ENCODE results near the gene RC3H2. TPM values are rescaled to one million over a fixed set of nuclear protein-coding genes. Genes with fewer than 3 reads are reported as not detected.

The RC3H2 gene
- polyA plus RNA-seq (ENCODE audit: insufficient read length), result 32.2 TPM

GRCh38 chr9:122904823-122905710 is at the start of gene RC3H2:
Gene RC3H2, minus strand, starts transcription at chr9:122905359. Its CDS starts 7,850 bp downstream, at chr9:122897509.
- DNase-seq, result peak; percentile 99

DNA sequence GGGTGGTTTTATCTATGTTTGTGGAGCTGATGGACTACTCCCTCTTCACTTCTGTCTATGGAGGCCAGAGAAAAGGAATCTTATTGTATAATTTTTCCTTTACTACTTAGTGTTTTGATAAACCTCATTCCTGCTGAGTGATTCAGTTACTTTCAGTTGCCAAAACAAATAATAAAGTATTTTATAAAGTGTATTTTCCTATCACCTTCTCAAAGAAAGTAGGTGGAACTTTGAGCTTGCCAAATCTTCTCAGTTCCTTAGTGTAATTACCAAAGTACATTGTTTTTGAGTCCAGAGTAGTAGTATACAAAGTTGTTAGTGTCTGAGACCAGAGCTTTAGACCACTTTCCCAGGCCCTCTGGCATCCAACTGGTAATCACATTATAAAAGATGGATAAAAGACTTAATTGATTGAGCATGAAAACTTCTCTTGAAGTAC is 49.1 kb upstream of the RC3H2 start:
- no peak for DNase-seq

GRCh38 chr9:122951056-122951455 is 45.9 kb upstream of the RC3H2 start:
- no peak for DNase-seq

- no peak for DNase-seq
These were observed 45.1 kb upstream of the RC3H2 start for GRCh38 chr9:122950263-122950662.

DNA sequence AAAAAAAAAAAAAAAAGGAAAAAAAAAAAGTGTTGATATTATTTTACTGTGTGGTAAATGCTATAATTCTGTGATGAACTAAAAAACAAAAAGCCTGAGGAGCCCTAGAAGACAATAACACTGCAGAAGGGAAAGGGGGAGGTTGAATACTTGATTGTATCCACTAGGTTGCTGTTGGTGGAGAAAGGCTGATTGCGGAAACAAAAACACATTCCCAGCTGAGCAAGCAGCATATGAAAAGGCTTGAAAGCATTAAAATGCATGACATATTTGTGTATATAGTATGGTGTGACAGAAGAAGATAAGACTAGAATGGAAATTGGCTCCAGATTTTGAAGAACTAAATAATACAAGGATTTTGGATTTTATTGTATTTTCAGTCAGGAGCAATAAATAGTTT is 44.5 kb upstream of the RC3H2 start:
- DNase-seq, result no peak

DNA sequence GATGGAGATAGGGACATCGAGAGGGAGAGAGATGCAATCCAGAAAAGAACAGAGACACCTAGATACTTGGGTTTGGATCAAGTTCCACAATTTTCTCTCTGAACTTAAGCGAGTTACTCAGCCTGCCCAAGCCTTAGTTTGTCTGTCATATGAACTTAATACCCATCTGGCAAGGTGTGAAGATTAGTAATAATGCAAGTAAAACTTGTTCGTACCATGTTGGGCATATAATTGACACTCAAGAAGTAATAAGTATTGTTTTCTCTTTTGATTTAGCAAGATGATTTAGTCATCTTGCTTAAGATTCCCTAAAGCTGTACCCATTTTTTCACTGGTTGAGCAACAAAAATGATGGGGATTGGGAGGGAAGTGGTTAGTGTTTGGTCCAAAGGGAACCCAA is 43.2 kb upstream of the RC3H2 start:
- no peak for DNase-seq

GRCh38 chr9:122946461-122947005 is 41.4 kb upstream of the RC3H2 start:
- DNase-seq, result no peak

DNA sequence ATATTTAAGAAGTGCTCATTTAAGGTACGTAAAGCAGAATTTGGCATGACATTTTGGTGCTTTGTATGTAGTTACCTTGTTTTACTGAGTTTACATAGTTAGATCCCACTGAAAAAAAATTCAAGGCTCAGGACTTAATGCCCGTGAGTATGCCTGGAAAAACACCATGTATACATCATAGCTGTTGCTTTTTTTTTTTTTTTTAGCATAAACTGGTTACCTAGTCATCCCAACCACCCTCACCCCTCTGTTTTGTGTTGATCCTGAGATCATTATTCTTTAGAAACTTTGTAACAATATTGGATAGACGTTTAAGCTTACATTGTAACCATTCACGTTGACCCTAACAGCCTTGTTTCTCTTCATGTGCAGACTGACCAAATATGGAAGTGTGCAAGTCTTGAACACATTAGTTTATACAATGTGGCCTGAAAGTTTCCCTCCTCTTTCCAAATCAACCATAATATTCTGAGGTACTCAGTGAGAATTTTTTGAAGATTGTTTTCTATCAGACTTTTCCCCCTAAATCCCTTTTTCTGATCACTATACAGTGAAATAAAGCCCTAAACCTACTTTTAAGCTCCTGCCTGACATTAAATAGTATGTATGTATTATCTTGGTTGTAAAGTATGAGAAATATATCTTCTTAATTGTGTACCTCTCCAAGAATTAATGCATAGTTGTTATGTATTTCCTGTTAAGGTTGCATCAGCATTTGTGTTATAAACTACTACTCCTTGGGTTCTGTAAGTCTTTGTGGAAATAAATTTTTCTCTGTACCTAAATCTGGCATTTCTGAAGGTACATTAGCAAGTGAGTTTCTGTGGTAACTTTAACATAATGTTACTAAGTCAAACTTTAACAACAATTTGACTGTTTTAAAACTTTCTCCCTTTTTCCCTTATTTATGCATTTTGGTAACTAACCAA is 40.1 kb upstream of the RC3H2 start:
- DNase-seq, result no peak

DNA sequence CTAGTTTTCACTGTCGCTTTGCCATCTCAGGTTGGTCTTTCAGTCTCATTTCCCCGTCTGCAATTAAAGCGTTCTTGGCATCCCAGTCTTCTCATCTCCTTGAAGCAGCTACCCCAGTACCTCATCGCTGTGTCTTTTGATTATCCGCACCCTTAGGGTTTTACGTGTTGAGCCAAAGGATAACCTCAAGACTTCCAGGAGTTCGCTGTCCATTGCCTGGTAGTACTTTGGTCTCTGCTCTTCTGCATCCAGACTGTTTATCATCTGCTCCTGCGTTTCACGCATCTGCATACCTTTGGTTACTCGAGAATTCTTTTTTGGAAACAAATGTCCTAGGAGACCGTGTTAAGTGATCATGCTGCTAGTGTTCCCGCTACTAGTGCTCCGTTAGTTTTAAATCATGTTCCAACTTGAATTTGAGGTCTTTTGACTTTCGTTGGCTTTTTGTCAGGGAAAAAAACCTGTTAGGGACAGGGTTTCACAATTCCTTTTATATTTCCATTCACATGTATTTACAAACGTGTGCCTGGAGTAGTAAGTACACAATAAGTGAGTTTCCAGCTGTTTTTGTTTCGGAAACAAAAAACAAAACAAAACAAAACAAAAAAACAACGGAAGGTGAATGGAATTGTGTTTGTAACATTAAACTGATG is 36.5 kb upstream of the RC3H2 start:
- peak; percentile 24 for DNase-seq

GRCh38 chr9:122940749-122941581 is 35.8 kb upstream of the RC3H2 start, which contains the start of gene RABGAP1:
Gene RABGAP1, plus strand, starts transcription at chr9:122941020. Its CDS starts 16,040 bp downstream, at chr9:122957060.
- DNase-seq, result peak; percentile 99

GRCh38 chr9:122940454-122940748 is 35.2 kb upstream of the RC3H2 start:
- DNase-seq, result no peak

GRCh38 chr9:122939601-122940000 is 34.4 kb upstream of the RC3H2 start:
- no peak for DNase-seq

DNA sequence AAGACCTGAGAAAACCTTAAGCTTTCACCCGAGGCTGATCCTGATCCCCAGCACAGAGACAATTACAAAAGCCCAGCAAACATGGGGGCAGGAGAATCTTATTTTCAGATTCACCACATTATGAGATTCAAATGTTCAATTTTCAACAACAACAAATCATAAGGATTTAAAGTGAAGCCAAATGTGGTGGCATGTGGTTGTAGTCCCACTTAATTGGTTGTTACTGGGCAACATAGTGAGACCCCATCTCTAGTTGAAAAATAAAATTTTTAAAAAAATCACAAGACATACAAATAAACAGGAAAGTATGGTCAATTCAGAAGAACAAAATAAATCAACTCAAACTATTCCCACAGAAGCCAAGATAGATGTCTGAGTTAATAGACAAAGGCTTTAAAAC is 31.7 kb upstream of the RC3H2 start:
- no peak for DNase-seq

GRCh38 chr9:122936464-122936863 is 31.3 kb upstream of the RC3H2 start:
- no peak for DNase-seq

- DNase-seq, result peak; percentile 92
These were observed 26.3 kb upstream of the RC3H2 start, which contains the start of gene ZBTB26 for GRCh38 chr9:122931226-122932121. Gene ZBTB26, minus strand, starts transcription at chr9:122931512. Its CDS starts 11,578 bp downstream, at chr9:122919934.

DNA sequence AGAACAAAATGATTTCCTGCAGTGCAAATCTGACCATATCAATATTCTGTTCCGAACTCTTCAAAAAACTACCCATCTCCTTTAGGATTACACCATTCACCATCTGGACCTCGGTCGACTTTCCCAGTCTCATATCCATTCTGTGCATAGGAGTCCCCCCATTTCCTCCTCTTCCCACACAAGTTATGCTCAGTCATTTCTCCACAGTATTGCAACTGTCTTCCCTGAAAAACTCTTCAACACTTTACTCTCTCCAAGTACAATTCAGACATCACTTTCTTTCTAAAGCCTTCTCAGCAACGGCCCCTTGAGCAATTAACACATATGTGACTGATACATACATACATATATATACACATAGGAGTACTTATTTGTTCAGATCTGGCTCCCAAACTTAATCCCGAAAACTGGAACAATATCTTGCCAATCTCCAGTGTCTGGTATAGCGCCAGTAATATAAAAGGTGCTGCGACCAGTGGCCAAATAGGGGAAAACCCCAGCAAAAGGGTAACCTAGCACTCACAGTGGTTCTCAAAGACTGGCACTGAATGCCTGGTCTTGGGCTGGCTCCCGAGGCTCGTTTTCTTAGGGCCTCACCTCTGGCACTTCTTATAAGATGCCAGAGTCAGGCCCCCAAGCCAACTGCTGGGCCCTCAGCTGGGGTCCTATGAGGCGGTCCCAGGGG is 25.5 kb upstream of the RC3H2 start:
- peak; percentile 14 for DNase-seq

DNA sequence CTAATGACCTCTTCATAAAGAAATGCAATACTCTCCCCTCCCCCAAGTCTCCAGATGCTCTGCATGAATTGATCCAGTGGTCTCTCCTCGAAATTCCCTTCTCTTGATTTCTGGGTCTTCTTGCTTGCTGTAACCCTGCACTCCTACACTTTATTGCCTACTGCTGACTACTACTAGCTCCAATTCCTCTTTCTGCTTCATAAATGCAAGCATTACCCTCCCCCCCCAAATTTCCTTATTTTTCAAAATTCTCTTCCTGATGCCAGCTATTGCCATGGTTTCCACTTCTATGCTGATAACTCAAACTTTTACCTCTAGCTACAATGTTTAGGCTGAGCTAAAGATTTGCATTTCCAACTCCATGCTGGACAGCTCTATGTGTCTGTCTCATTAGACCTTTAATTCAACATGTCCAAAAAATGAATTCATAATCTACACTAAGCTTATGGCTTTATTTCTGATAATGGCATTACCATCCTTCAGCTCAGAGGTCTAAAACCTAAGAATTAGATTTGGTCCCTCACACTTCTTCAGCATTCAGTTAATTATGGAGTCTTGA is 24.7 kb upstream of the RC3H2 start:
- no peak for DNase-seq

DNA sequence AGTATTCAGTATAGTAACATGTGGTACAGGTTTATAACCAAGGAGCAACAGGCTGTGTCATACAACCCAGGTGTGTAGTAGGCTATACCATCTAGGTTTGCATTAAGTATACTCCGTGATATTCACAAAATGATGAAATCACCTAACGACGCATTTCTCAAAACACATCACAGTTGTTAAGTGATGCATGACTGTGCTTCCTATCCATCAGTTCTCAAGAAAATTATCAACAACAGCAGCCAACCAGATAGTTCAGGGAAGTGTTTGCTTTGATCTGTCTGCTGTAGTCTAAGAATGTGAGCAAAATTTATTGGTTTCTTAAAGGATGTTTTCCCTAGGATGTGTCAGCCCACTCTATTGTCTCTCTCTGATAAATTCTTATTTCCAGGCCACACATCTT is 18.8 kb upstream of the RC3H2 start:
- DNase-seq, result no peak

DNA sequence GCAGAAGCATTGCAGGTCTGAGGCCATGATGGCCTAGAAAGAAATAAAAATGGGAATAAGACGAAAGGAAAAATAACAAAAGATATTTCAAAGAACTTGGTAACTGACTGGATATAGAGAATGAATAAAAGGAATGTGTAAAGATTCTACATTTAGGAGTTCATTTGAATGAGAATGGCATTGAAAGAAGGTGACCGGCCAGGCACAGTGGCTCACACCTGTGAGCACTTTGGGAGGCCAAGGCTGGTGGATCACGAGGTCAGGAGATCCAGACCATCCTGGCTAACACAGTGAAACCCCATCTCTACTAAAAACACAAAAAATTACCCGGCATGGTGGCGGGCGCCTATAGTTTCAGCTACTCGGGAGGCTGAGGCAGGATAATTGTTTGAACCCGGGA is 17.6 kb upstream of the RC3H2 start:
- DNase-seq, result no peak

Measured in hindlimb muscle (tissue), 1 donor.